Panc1 (cell line): ENCODE results near the gene RPL41. TPM values are rescaled to one million over a fixed set of nuclear protein-coding genes. Genes with fewer than 3 reads are reported as not detected.

Experiments
- ATAC-seq: fragments of 200-7000 bp; cut with Tn5 transposase; 2 replicates; pipeline ENCODE4 v1.9.1; 2020; ENCODE audit warnings: mild to moderate bottlenecking, moderate library complexity
- BruUV-seq: library from RNA; stranded (reverse); fragments of 400-500 nt; replicated peaks from 2 replicates; lab custom pipeline; 2021; lab: Mats Ljungman, UMichigan
- CTCF ChIA-PET: fragments of 300-600 bp; sonication (Branson Sonifier 250); formaldehyde crosslinking; loops from one replicate; lab custom pipeline; 2022; ENCODE audit warnings: antibody characterized with exemption; lab: Charles Lee
- POLR2A ChIA-PET: fragments of 300-600 bp; sonication (Branson Sonifier 250); formaldehyde crosslinking; loops from one replicate; lab custom pipeline; 2022; ENCODE audit warnings: antibody characterized with exemption; lab: Charles Lee
- DNase-seq: peaks from one replicate; pipeline ENCODE4 v3.0.0-alpha.2; 2010; ENCODE audit warnings: low read depth, low spot score
- H3K27ac ChIP-seq: 2 replicates; pipeline ENCODE4 v1.5.1; 2011; ENCODE audit warnings: mild to moderate bottlenecking, low read length, inconsistent platforms
- H3K27me3 ChIP-seq: fragments of 200-500 bp; sonication (Bioruptor generic); 2 replicates; pipeline ENCODE4 v1.6.0; 2014; ENCODE audit warnings: low read length, inconsistent platforms; ENCODE audit not compliant: control insufficient read depth, insufficient read depth
- H3K36me3 ChIP-seq: fragments of 200-500 bp; sonication (Bioruptor generic); 2 replicates; pipeline ENCODE4 v1.5.1; 2014; ENCODE audit warnings: inconsistent platforms, mild to moderate bottlenecking, low read length, moderate library complexity; ENCODE audit not compliant: control insufficient read depth, insufficient read depth
- H3K4me1 ChIP-seq: 2 replicates; pipeline ENCODE4 v1.5.1; 2011; ENCODE audit warnings: inconsistent platforms, mild to moderate bottlenecking, low read length, moderate library complexity; ENCODE audit not compliant: control insufficient read depth, insufficient read depth
- H3K4me3 ChIP-seq, 2 experiments: 2 replicates each; pipeline ENCODE4 v1.5.1; 2011 to 2012; ENCODE audit warnings: low read depth in 2 of 2, low read length in 2 of 2, mild to moderate bottlenecking in 2 of 2, inconsistent platforms in 1 of 2, moderate library complexity in 1 of 2
- H3K9me3 ChIP-seq: fragments of 200-500 bp; sonication (Bioruptor generic); 2 replicates; pipeline ENCODE4 v1.5.1; 2014; ENCODE audit warnings: low read depth, mild to moderate bottlenecking, inconsistent platforms, low read length, moderate library complexity; ENCODE audit not compliant: control insufficient read depth, insufficient read depth
- POLR2AphosphoS5 ChIP-seq: IDR thresholded peaks from 2 replicates; pipeline ENCODE4 v1.6.1; 2012; ENCODE audit warnings: mild to moderate bottlenecking, low read depth, low read length, moderate library complexity
- SIN3A ChIP-seq: IDR thresholded peaks from 2 replicates; pipeline ENCODE4 v1.6.1; 2012; ENCODE audit warnings: low read depth, mild to moderate bottlenecking, low read length, moderate library complexity, borderline replicate concordance; ENCODE audit not compliant: insufficient read depth
- TCF7L2 ChIP-seq: IDR thresholded peaks from 2 replicates; pipeline ENCODE4 v1.6.1; 2011; ENCODE audit warnings: mild to moderate bottlenecking, low read depth, low read length, inconsistent platforms
- in situ Hi-C: cut with HindIII; loops from 2 replicates; pipeline ENCODE4 v1.10.0; 2016; ENCODE audit warnings: low sequenced_read_pairs, low pct_unique_long_range_greater_than_20kb
- intact Hi-C: fragments of 100-400 bp; cut with micrococcal nuclease; formaldehyde crosslinking; loops from one replicate; pipeline ENCODE4 v1.10.0; 2022; ENCODE audit not compliant: unreplicated experiment
- total RNA-seq: library from RNA; stranded (reverse); gene quantifications from one replicate; pipeline ENCODE4 v1.2.1, GENCODE V29; 2021; ENCODE audit not compliant: unreplicated experiment
- TF ChIP-seq, protein P1 (sequence below): fragments of 450-650 bp; IDR thresholded peaks from 2 replicates; pipeline ENCODE4 v1.5.1; 2017; ENCODE audit warnings: mild to moderate bottlenecking
- TF ChIP-seq, protein P2 (sequence below), 2 experiments: IDR thresholded peaks; 2 replicates each; pipeline ENCODE4 v1.6.1; 2011 to 2012; ENCODE audit warnings: low read depth in 2 of 2, control low read depth in 1 of 2, low read length in 1 of 2, mild to moderate bottlenecking in 1 of 2, moderate library complexity in 1 of 2; ENCODE audit not compliant: insufficient read depth in 1 of 2

RPL41 gene
- total RNA-seq, 1 experiment from 2014 or later = 2,264 TPM

DNA sequence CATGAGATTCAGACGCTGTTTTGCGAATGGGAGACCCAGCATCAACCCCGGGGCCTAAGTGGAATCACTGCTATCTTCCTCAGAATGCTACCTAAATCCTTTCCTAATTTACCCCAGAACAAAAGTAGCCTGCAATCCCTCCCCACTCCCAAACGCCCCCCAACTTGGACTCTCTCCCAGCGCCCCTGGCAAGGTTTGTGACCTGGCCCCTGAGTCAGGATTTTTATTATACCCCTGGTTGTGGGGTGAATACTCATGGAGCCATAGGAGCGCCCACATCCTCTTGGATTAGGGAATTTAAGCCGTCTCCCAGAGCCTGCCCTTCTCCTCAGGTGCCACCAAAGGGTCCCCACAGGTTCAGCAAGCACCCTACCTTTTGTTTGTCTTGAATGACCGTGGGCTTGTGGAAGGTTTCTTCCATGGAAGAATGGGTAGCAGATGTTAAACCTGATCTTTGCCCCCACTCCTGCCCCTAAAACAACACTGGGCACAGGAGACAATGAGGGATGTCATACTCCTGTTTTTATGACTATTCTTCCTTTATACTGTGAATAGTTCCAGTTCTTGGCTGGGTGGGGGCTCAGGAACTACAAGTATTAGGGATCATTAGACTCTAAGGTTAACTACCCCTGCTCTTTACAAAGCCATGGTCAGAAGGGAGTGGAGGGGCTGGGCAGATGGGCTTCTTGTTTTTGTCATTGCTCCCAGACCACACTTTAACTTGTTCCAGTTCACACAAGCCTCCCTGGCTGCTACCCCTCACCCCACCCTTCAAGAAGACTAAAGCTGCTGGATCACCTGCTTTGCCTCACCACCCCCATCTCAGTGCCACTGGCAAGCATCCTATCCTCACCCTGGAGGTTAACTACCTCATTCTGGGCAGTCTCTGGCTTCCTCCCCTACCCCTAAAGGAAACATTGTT is 36.6 kb downstream of the RPL41 start:
- peaks cover 3% of the 10 kb centered on the region; the same call in 1 of the 2 replicates for H3K36me3 ChIP-seq
- no peaks in the 10 kb centered on the region for H3K27me3 ChIP-seq
- H3K27ac ChIP-seq = peak overlapping the region; percentile 93
- intact Hi-C loops = no loop called here
- DNase-seq (no peak), ATAC-seq (no peak)
- H3K4me1 ChIP-seq = peaks cover 28% of the 10 kb centered on the region
- CTCF ChIA-PET = no interaction called here
- in situ Hi-C loops = no loop called here
- H3K9me3 ChIP-seq = no peaks in the 10 kb centered on the region
- POLR2A ChIA-PET = no interaction called here
- TF ChIP-seq POLR2AphosphoS5 (no peak), SIN3A (no peak), TCF7L2 (no peak)
- TF ChIP-seq, protein P1, sequence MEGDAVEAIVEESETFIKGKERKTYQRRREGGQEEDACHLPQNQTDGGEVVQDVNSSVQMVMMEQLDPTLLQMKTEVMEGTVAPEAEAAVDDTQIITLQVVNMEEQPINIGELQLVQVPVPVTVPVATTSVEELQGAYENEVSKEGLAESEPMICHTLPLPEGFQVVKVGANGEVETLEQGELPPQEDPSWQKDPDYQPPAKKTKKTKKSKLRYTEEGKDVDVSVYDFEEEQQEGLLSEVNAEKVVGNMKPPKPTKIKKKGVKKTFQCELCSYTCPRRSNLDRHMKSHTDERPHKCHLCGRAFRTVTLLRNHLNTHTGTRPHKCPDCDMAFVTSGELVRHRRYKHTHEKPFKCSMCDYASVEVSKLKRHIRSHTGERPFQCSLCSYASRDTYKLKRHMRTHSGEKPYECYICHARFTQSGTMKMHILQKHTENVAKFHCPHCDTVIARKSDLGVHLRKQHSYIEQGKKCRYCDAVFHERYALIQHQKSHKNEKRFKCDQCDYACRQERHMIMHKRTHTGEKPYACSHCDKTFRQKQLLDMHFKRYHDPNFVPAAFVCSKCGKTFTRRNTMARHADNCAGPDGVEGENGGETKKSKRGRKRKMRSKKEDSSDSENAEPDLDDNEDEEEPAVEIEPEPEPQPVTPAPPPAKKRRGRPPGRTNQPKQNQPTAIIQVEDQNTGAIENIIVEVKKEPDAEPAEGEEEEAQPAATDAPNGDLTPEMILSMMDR = no peak
- TF ChIP-seq, protein P2, sequence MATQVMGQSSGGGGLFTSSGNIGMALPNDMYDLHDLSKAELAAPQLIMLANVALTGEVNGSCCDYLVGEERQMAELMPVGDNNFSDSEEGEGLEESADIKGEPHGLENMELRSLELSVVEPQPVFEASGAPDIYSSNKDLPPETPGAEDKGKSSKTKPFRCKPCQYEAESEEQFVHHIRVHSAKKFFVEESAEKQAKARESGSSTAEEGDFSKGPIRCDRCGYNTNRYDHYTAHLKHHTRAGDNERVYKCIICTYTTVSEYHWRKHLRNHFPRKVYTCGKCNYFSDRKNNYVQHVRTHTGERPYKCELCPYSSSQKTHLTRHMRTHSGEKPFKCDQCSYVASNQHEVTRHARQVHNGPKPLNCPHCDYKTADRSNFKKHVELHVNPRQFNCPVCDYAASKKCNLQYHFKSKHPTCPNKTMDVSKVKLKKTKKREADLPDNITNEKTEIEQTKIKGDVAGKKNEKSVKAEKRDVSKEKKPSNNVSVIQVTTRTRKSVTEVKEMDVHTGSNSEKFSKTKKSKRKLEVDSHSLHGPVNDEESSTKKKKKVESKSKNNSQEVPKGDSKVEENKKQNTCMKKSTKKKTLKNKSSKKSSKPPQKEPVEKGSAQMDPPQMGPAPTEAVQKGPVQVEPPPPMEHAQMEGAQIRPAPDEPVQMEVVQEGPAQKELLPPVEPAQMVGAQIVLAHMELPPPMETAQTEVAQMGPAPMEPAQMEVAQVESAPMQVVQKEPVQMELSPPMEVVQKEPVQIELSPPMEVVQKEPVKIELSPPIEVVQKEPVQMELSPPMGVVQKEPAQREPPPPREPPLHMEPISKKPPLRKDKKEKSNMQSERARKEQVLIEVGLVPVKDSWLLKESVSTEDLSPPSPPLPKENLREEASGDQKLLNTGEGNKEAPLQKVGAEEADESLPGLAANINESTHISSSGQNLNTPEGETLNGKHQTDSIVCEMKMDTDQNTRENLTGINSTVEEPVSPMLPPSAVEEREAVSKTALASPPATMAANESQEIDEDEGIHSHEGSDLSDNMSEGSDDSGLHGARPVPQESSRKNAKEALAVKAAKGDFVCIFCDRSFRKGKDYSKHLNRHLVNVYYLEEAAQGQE (IDR thresholded peaks at IDR 0.05; ENCODE audit: insufficient read depth in 1 of 2, low read depth in 2 of 2, low read length in 1 of 2) = no peak
- BruUV-seq = TSS peak; percentile 80
- H3K4me3 ChIP-seq = peak overlapping the region; percentile 66

DNA sequence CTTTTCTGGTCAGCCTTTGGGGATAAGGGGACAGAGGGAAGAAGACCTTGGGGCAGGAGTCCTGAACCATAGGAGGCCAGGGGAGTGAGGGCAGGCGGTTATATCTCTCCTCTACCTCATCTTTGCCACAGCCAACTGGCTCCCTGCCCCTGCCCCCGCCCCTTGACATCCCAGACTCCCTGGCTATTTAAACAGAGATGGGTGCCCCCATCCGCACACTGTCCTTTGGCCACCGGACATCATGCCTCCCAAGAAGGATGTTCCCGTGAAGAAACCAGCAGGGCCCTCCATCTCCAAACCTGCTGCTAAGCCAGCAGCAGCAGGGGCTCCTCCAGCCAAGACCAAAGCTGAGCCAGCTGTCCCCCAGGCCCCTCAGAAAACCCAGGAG is 37.2 kb downstream of the RPL41 start:
- no peaks in the 10 kb centered on the region for H3K27me3 ChIP-seq
- H3K36me3 ChIP-seq = peaks cover 5% of the 10 kb centered on the region; the same call in 1 of the 2 replicates
- peak overlapping the region in 1 of 2 experiments; percentile 66; a peak in 1 of 4 replicates for H3K4me3 ChIP-seq
- ChIA-PET POLR2A (no interaction called here), CTCF (no interaction called here)
- DNase-seq (no peak), ATAC-seq (no peak)
- no peaks in the 10 kb centered on the region for H3K9me3 ChIP-seq
- intact Hi-C loops = no loop called here
- TF ChIP-seq SIN3A = no peak
- TF ChIP-seq POLR2AphosphoS5 = no peak
- no peak for TF ChIP-seq TCF7L2
- TF ChIP-seq, protein P1 = no peak
- TF ChIP-seq, protein P2 (IDR thresholded peaks at IDR 0.05; ENCODE audit: insufficient read depth in 1 of 2, low read depth in 2 of 2, low read length in 1 of 2) = no peak
- peaks cover 28% of the 10 kb centered on the region for H3K4me1 ChIP-seq
- no TSS peak for BruUV-seq
- in situ Hi-C loops = no loop called here
- H3K27ac ChIP-seq = peak overlapping the region; percentile 93
